IPS-11a (cell line): ENCODE measurements around the gene PI4K2A.
"Not testable (repeated sequence)": the region's sequence is repeated elsewhere in the genome, so short reads cannot be mapped to it uniquely, and the experiment has no call there.

Source experiments
- H3K4me3 ChIP-seq: one replicate; pipeline ENCODE4 v1.5.1; 2013; ENCODE audit warnings: low read depth, low read length, control low read depth

PI4K2A gene

DNA sequence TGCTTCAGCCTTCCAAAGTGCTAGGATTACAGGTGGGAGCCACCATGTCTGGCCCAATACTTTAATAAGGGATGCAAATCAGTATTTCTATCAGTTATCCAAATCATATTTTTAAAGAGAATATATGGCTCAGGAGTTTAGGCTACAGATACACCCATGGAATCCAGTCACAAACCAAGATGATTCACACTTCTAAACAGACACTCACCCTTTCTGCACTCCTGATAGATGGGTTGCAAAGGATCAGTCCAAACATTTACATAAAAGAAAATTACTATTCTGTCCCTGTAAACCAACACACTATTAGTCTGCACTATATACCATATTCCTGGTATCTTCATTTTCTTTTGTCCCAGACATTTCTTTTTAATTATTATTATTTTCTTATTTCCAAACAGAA, 9.4 kb upstream of the PI4K2A start:
- H3K4me3 ChIP-seq = no peak overlapping the region

- H3K4me3 ChIP-seq = peak within 1 kb of the TSS; percentile 88
Observed at GRCh38 chr10:97632949-97633884, 7.3 kb upstream of the PI4K2A start, which contains the start of gene MORN4. Gene MORN4, minus strand, starts transcription at chr10:97633500. Its CDS starts 13,847 bp downstream, at chr10:97619653.

DNA sequence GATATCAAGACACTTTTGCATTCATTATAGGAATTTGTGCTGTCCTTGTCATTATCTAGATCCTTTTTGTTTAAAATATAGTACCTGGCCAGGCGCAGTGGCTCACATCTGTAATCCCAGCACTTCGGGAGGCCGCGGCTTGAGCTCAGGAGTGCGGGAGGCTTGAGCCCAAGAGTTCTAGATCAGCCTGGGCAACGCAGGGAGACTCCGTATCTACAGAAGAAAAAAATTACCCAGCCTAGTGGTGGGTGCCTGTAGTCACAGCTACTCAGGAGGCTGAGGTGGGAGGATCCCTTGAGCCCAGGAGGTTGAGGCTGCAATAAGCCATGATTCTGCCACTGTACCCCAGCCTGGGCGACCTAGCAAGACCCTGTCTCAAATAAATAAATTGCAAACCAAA, 6.5 kb upstream of the PI4K2A start:
- no peak overlapping the region for H3K4me3 ChIP-seq

- no peak overlapping the region for H3K4me3 ChIP-seq
Observed at GRCh38 chr10:97635577-97635976, 4.9 kb upstream of the PI4K2A start.

DNA sequence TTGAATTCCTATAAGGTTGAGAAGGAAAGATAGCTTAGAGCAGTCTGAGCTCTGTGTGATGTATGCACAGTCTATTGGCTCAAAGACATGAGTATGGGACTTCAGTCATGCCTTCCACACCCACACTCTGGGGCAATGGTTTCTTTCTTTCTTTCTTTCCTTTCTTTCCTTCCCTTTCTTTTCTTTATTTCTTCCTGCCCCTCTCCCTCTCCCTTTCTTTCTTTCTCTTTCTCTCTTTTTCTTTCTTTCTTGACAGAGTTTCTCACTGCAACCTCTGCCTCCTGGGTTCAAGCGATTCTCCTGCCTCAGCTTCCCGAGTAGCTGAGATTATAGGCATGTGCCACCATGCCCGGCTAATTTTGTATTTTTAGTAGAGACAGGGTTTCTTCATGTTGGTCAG, 1.4 kb upstream of the PI4K2A start:
- H3K4me3 ChIP-seq = not testable (repeated sequence)

DNA sequence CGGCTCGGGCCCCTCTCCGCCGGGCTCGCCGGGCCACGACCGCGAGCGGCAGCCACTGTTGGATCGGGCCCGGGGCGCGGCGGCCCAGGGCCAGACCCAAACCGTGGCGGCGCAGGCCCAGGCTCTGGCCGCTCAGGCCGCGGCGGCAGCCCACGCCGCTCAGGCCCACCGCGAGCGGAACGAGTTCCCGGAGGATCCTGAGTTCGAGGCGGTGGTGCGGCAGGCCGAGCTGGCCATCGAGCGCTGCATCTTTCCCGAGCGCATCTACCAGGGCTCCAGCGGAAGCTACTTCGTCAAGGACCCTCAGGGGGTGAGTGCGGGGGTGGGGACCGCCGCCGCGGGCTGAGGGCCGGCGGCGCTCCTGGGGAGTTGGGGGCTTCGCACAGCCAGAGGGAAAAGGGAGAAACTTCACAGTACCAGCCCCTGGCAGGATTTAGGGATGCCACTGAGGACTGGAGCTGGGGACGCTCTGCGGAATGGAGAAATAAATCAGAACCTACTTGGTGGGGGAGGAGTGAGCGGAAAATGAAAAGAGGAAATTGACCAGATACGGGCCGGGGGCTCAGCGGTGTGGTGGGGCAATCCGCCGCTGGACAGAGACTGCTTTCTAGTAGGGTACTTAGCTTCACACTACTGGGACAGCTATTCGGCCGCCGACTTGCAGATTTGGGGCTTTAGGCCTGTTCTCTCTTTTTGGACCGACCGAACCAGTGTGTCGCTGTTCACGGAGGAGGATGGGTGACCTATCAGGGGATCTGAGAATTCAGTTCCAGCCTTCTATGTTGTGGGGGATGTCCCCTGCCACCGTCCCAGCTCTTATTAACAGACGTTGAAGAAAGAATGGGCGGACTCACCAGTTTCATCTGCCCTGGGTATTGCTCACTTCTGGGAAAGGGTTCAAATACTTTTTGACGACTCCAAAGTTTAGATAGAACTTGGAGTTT, 669 bp downstream of the PI4K2A start:
- H3K4me3 ChIP-seq = peak overlapping the region; percentile 83

DNA sequence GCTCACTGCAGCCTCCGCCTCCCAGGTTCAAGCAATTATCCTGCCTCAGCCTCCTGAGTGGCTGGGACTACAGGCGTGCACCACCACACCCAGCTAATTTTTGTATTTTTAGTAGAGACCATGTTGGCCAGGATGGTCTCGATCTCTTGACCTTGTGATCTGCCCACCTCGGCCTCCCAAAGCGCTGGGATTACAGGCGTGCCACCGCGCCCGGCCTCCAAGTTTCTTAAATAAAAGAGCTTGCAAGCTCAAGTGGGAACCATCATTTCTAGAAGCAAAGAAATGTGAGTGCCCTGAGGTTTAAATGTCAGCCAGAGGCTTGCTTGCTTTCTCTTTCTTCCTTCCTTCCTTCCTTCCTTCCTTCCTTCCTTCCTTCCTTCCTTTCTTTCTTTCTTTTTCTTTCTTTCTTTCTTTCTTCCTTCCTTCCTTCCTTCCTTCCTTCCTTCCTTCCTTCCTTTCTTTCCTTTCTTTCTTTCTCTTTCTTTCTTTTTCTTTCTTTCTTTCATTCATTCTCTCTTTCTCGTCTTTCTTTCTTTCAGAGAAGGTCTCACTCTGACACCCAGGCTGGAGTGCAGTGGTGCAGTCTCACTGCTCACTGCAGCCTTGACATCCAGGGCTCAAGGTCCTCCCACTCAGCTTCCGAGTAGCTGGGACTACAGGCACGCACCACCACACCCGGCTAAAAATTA, 2.1 kb downstream of the PI4K2A start:
- H3K4me3 ChIP-seq = not testable (repeated sequence)

DNA sequence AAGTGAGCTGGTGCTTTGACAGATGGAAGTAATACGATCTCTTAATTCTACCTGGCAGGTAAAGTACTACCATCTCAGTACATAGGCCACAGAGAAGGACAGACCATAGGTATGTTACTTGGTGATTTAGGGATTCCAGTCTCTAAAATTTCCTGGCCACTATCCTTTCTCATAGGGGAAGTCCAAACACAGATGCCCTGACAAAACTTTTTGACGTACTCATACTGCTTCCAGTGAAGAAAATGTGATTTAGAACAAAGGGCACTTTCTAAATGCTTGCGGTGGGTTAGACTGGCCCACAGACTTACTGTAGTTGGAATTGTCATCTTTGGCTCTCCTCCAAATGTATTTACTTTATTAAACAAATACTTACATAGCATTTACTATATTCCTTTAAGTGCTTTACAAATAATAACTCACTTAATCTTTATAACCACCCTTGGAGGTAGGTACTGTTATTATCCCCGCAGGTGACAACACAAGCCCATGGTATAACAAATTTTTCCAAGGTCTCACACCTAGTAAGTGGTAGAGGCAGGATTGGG, 3.0 kb downstream of the PI4K2A start:
- no peak overlapping the region for H3K4me3 ChIP-seq

GRCh38 chr10:97644936-97645335, 4.5 kb downstream of the PI4K2A start:
- no peak overlapping the region for H3K4me3 ChIP-seq

DNA sequence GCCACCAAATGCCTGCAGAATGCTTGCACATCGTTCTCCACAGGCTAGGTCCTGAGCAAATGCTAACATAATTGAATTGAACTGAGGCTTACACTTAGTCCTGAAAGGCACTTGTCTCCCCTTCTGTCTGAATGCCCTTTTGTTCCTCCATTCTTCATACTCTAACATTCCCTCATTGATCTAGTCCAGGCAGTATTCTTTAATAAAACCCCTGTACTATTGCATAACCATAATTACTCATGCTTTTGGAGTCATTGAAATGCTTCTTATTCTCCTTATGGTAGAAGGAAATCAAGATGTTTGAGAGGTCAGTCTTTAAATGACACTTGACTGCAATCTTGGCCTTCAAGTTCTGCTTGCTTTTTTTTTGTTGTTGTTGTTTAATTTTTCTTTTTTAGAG, 7.1 kb downstream of the PI4K2A start:
- no peak overlapping the region for H3K4me3 ChIP-seq

GRCh38 chr10:97648562-97649404, 8.3 kb downstream of the PI4K2A start:
- no peak overlapping the region for H3K4me3 ChIP-seq

DNA sequence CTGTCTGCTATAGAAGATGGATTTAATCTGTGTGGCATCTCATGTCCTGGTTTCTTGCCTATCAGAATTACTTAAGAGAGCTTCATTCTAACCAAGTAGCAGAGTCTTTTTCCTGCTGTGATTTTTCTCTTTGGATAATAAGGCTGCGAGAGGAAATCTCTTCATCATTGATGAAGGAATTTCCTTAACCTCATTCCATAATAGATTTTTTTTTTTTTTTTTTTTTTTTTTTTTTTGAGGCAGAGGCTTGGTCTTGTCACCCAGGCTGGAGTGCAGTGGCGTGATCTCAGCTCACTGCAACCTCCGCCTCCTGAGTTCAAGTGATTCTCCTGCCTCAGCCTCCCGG, 8.9 kb downstream of the PI4K2A start:
- H3K4me3 ChIP-seq = not testable (repeated sequence)

- H3K4me3 ChIP-seq = no peak overlapping the region
Observed at GRCh38 chr10:97650726-97651125, 10.3 kb downstream of the PI4K2A start.

DNA sequence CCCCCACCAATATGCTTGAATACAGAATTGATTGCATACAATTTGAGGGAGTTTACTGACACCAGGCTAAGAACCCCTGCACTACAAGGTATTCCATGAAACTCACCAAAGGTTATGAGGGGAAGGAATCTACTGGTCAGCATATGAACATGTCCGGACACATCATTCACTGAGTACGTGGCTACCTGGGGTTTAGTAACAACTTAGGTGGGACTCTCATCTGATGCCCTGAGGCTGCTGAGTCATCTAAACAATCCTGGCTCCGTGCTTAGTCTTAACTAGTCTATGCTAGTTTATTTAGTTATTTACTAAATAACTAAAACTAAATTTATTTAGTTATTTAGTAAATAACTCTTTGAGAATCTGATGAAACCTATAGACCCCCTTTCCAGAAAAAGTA, 11.3 kb downstream of the PI4K2A start:
- H3K4me3 ChIP-seq = no peak overlapping the region

GRCh38 chr10:97656777-97657176, 16.3 kb downstream of the PI4K2A start:
- no peak overlapping the region for H3K4me3 ChIP-seq

GRCh38 chr10:97659589-97659988, 19.1 kb downstream of the PI4K2A start:
- no peak overlapping the region for H3K4me3 ChIP-seq

DNA sequence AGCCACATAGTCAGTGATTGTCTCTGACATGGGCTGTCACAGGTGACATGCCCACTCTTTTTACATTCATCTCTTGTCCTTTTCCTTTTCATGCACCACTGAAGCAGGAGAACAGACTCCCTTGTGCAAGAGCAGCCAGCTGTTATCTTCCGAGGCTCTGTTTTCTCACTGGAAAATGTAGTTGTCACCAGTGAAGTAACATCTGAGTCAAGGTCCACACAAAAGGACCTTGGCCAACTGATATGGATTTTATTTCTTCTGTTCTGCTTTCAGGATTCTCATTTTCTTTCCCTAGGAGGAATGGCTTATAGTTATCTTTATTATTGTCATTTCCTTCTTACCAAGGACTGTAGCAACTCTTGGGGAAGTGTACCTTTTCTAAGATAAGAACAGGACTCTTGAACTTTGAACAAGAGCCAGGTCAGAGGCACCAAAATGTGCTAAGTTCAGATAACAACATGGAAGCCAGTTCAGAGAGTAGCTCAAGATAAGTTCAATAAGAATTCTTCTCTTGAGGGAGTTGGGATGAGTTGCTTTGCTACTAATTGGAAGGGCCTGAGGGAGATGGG, 23.9 kb downstream of the PI4K2A start:
- H3K4me3 ChIP-seq = no peak overlapping the region

DNA sequence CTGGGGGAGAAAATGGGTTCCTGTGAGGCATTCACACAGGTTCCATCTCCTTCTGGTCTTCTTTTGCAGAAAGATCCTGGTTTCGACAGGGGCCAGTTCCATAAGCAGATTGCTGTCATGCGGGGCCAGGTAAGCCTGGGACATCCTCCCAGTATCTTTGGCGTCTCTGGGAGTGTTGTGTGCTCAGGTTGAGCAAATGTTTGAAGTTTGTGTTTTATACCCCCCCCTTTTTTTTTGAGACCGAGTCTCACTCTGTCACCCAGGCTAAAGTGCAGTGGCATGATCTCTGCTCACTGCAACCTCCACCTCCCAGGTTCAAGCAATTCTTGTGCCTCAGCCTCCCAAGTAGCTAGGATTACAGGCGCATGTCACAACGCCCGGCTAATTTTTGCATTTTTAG, 26.5 kb downstream of the PI4K2A start:
- no peak overlapping the region for H3K4me3 ChIP-seq

DNA sequence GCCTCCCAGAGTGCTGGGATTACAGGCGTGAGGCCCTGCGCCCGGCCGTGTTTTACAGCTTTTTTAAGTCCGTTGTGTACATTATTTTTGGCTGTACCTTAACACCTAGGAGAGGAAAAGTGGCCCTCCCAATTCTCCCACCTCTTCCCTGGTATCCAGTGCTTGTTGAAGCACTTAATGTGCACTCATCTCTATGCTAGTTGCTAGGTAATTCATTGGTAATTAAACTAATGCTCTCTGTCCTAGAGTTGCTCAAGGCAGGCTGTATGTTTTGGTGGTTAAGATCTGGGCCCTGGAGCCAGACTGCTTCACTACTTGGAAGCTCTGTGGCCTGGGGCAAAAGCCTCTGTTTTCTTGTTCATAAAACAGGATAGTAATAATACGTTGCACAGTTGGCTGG, 27.0 kb downstream of the PI4K2A start:
- no peak overlapping the region for H3K4me3 ChIP-seq

DNA sequence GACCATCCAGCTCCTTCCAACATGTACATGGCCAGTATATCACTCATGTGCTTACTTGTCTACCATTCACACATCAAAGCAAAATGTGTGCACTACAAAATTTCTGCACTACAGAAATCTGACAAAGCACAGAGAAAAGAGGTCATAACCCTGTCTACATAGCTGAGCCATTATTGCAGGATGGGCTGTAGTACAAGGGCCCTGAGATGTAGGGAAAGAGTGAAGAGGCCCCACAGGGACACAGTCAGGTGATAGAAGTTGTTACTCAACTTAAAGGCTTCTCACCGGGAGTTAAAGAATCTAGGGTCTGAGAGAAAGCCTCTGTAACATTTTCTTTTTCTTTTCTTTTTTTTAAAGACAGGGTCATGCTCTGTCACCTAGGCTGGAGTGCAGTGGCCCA, 29.1 kb downstream of the PI4K2A start:
- H3K4me3 ChIP-seq = no peak overlapping the region
